Central memory CD4-positive, alpha-beta T cell (primary cell): ENCODE data around the gene CCP110.

ENCODE experiments used
- DNase-seq: peaks from one replicate; pipeline ENCODE4 v3.0.0; 2022

CCP110 gene

GRCh38 chr16:19555186-19555937, 31.6 kb downstream of the CCP110 start, which contains the start of gene VPS35L:
Gene VPS35L, plus strand, starts transcription at chr16:19555703. Its CDS starts 27 bp downstream, at chr16:19555730.
- peak; percentile 95 for DNase-seq

GRCh38 chr16:19555938-19556771, 32.4 kb downstream of the CCP110 start:
- DNase-seq, result peak; percentile 9

- DNase-seq, result peak; percentile 35
Measured at GRCh38 chr16:19559242-19559910, 35.6 kb downstream of the CCP110 start.

- no peak for DNase-seq
Measured at GRCh38 chr16:19560078-19560477, 36.3 kb downstream of the CCP110 start.

GRCh38 chr16:19563377-19563776, 39.6 kb downstream of the CCP110 start:
- DNase-seq, result no peak

GRCh38 chr16:19566362-19566761, 42.6 kb downstream of the CCP110 start:
- DNase-seq, result no peak

GRCh38 chr16:19567560-19567959, 43.8 kb downstream of the CCP110 start:
- no peak for DNase-seq

GRCh38 chr16:19573997-19574396, 50.3 kb downstream of the CCP110 start:
- no peak for DNase-seq

GRCh38 chr16:19574615-19575014, 50.9 kb downstream of the CCP110 start:
- no peak for DNase-seq

- DNase-seq, result no peak
Measured at GRCh38 chr16:19578378-19578971, 54.7 kb downstream of the CCP110 start.

GRCh38 chr16:19582050-19582831, 58.5 kb downstream of the CCP110 start:
- DNase-seq, result no peak

GRCh38 chr16:19583665-19584300, 60.0 kb downstream of the CCP110 start:
- peak; percentile 14 for DNase-seq

- no peak for DNase-seq
Measured at GRCh38 chr16:19588661-19589060, 64.9 kb downstream of the CCP110 start.

- no peak for DNase-seq
Measured at GRCh38 chr16:19589106-19589505, 65.4 kb downstream of the CCP110 start.

GRCh38 chr16:19589771-19590302, 66.1 kb downstream of the CCP110 start:
- DNase-seq, result no peak

GRCh38 chr16:19595043-19595767, 71.5 kb downstream of the CCP110 start:
- DNase-seq, result no peak

GRCh38 chr16:19598805-19599510, 75.2 kb downstream of the CCP110 start:
- no peak for DNase-seq

- DNase-seq, result no peak
Measured at GRCh38 chr16:19599968-19600716, 76.4 kb downstream of the CCP110 start.
